Fibroblast of upper back skin (primary cell): ENCODE results near the gene CAPN10.
"Not testable (repeated sequence)": the region's sequence is repeated elsewhere in the genome, so short reads cannot be mapped to it uniquely, and the experiment has no call there.

Experiments
- DNase-seq: peaks from one replicate; pipeline ENCODE4 v3.0.0-alpha.2; 2013

Gene CAPN10, protein sequence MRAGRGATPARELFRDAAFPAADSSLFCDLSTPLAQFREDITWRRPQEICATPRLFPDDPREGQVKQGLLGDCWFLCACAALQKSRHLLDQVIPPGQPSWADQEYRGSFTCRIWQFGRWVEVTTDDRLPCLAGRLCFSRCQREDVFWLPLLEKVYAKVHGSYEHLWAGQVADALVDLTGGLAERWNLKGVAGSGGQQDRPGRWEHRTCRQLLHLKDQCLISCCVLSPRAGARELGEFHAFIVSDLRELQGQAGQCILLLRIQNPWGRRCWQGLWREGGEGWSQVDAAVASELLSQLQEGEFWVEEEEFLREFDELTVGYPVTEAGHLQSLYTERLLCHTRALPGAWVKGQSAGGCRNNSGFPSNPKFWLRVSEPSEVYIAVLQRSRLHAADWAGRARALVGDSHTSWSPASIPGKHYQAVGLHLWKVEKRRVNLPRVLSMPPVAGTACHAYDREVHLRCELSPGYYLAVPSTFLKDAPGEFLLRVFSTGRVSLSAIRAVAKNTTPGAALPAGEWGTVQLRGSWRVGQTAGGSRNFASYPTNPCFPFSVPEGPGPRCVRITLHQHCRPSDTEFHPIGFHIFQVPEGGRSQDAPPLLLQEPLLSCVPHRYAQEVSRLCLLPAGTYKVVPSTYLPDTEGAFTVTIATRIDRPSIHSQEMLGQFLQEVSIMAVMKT

DNA sequence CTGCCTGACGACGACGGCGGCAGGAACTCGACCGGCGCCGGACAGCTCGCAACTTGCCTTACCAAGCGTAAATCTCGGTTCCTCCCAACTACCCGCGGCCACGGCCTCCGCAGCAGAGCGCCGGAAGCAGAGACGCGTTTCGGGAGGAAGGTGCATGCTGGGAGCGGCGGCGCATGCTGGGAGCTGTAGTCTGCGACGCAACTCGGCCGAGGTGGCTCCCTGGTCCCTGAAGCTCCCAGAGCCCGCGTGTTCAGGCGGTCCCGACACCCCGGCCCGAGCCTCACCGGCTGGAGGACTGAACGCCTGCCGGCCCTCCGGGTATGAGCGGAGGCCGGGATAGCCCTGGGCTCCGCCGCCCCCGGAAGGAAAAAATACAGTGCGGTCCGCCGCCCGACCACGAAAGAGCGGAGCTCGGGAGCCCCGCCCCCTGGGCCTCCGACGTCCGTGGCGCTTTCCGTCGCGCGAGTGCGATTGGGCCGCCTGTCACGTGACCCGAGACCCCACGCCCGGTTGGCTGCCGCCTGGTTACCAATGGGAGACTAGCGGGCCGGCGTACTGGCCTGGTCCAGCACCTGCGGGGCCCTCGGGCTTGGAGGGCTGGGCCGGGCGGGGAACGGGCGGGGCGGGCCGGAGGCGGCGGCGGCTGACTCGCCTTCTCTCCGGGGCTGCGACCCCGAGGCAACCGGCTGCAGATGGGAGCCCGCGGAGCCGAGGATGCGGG lies at the start of gene CAPN10:
Gene CAPN10 (plus strand): TSS at position 537 of the 721 bp plus-strand sequence. CDS start 178 bp downstream, at position 715.
- peak; percentile 93 for DNase-seq

DNA sequence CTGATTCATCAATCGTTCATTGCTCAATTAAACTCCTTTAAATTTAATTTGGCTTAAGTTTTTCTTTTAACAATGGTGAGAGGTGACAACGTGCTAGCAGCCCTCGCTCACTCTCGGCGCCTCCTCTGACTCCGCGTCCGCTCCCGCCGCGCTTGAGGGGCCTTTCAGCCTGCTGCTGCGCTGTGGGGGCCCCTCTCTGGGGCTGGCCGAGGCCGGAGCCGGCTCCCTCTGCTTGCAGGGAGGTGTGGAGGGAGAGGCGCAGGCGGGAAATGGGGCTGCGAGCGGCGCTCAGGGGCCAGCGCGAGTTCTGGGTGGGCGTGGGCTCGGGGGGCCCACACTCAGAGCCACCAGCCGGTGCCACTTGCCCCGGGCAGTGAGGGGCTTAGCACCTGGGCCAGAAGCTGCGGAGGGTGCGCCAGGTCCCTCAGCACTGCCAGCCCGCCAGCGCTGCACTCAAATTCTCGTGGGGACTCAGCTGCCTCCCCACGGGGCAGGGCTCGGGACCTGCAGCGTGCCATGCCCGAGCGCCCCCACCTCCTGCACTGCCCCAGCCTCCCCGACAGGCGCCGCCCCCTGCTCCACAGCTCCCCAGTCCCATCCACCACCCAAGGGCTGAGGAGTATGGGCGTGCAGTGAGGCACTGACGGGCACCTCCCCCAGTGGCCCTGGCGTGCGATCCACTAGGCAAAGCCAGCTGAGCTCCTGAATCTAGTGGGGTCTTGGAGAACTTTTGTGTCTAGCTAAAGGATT lies 48.3 kb upstream of the CAPN10 start:
- DNase-seq = no peak

DNA sequence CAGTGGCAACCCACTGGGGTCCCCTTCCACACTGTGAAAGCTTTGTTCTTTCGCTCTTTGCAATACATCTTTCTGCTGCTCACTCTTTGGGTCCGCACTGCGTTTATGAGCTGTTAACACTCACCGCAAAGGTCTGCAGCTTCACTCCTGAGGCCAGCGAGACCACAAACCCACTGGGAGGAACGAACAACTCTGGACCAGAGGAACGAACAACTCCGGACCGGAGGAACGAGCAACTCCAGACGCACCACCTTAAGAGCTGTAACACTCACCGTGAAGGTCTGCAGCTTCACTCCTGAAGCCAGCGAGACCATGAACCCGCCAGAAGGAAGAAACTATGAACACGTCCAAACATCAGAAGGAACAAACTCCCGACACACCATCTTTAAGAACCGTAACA lies 47.4 kb upstream of the CAPN10 start:
- DNase-seq = not testable (repeated sequence)

DNA sequence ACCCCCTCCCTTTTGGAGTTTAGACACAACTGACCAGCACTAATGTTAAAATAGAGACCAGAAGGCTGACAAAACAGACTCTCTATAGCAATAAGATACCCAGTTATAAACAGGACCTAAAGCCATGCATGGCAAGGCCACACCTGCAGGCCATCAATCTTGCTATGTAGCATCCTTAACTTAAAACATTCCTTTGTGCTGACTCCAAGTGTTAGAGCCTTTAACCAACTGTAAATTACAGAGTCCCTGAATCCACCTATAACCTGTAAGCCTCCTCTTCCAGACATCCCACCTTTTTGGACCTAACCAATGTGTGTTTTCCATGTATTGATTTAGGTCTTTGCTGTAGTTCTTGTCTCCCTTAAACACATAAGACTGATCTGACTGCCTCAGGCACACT lies 46.6 kb upstream of the CAPN10 start:
- DNase-seq = no peak

DNA sequence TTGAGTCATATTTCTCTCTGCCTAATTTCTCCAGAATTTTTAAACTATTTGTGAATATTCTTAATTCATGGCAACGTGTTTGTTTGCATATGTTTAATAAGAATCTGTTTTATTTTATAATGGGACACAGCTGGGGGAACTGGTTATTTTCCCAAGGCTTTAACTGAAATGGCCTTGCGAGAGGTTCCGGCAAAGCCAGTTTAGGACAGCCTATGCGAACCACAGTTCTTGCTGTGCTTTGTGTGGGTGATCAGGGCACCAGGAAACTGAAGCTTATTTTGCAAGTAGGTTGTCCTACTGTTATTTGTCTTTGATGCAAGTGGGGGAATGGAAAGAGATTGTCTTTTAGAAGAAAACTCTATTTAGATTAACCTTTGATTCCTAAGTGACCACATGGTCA lies 35.2 kb upstream of the CAPN10 start:
- no peak for DNase-seq

DNA sequence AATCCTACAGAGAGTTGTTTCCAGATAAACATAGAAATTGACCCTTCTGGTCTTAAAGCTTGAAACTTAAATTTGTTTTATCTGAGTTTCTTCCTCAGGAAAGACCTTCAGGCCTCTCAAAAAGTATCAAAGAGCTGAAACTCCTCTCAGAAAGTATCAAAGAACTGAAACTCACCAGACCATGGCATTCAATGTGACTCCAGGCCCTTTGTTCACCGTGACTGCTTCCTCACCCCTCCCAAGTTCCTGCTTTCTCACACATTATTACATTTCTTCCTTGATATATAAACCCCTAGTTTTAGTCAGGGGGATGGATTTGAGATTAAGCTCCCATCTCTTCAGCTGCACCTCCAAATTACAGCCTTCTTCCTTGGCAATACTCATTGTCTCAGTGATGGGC lies 34.7 kb upstream of the CAPN10 start:
- no peak for DNase-seq

DNA sequence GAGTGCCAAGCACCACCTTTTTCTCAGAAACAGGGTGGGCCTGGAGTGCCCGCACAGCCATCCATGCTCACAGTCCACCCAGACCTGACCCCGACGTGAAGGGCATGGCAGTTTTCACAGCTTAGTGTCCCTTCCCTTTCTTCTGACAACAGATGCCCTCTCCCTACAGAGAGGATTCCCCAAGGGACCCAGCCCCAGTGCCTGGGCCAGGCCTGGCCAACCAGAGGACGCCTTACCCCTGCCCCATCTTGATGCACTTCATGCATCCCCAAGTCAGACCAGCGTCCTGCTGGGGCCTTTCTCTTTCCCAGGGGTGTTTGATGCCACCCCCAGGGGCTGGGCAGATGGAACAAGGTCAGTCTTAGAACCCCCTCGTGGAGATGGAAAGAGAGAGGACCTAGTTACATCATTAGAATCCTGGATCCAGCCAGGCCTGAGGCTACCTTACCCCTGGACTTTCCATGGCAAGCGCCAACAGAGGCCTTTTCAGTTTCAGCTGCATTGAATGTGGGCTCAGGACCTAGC lies 32.5 kb upstream of the CAPN10 start:
- no peak for DNase-seq

DNA sequence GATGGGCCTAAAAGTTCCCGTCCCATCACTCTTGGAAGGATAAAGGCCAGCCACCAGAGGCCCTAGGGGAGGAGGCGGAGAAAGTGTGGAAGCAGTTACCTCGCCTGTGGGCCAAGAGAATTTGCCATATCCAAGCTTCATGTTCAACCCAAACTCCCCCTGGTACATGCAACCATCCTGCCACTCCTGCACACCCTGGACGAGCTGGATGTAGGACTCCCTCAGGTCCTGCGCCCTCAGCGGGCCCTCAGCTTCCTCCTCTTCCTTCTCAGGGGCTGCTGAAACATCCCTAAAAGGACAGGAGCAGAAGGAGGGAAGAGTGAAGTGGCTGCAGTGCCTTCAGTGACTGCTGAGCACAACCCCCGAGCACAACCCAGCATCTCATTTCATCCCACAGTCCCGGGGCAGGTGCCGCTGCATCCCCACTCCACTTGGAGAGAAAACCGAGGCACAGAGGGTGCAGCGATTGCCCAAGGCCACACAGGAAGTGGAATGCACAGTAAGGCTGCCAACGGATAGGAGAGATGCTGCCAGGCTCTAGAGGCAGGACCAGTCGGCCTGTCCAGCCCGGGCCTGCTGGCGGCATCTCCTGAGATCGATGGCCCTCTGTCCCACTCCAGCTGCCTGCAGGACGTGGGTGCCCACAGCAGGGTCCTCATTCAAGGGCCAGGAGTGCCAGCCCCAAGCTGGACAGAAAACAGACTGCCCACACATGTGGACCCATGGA lies 31.6 kb upstream of the CAPN10 start:
- no peak for DNase-seq

DNA sequence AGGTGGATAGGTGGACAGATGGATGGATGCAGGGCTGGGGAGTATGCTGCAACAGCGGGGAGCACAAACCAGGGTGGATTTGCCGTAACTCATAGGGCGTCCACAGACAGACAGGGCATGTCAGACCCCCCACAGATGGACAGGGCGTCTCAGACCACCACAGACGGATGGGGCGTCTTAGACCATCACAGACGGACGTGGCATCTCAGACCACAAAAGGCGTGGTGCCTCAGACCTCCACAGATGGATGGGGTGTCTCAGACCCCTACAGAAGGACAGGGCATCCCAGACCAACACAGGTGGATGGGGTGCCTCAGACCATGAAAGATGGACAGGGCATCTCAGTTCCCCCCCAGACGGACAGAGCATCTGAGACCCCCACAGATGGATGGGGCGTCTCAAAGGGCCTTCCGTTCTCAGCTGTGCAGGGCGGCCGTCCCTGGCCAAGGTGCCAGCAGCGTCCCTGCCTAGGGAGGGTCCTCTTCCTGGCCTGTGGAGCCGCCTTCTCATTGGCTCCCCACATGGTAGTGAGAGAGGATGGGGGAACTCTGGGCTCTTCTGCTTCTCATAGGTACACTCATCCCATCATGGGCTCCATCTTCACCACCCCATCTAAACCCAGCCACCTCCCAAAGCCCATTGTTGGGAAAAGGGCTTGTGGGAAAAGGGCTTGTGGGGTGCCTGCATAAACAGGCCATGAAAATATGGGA lies 30.8 kb upstream of the CAPN10 start:
- no peak for DNase-seq

DNA sequence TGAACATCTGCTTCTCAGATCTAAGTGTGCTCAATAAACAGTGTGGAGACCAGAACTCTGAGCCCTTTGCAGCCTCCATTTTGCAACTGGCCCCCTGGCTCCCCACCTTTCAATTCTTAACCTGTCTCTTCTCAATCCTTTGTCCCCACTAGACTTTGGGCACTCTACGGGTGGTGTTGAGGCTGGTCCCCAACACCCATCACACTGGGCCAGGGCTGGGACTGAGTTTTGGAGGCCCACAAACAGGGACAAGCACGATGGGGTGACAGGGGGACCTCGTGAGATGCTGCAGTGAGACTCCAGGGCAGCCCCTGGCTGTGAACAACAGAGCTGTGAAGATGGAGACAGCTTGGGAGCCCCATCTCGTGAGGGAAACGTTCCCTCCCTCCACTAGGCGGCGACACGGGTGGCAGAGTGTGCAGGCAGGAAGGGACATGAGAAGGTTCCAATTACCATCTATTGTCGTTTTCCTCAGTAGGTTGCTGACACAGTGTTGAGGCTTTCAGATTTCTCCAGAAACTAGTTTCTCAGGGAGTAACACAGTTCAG lies 29.9 kb upstream of the CAPN10 start:
- DNase-seq = peak; percentile 39

DNA sequence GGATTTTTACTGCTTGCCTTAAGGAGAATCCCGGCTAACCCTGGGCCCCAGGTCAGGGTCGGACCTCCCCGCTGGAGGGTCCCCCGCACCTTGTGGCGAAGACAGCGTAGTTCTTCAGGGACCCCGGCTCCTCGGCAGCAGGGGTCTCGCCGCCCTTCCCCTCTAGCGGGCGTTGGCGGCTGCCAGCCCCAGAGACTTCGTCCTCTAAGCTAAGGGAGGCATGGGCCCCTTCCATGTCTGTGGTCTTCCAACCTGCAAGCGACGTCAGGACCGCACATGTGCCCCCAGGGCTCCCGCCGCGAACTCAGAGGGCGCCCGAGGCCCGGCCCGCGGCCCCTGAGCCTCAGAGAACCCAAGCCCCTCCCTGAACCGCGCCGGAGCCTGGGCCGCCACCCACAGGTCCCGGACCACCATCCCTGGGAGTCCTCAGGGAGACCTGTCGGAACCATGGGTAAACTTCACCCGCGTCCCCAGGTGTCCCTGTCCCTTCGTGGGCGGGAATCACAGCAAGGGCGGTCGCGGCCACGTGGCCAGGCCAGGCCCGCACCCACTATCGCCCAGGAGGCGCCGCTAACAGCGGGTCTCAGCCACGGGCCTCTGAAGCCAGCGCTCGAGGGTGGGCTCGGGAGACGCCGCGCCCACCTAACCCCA lies 29.3 kb upstream of the CAPN10 start:
- DNase-seq = no peak

DNA sequence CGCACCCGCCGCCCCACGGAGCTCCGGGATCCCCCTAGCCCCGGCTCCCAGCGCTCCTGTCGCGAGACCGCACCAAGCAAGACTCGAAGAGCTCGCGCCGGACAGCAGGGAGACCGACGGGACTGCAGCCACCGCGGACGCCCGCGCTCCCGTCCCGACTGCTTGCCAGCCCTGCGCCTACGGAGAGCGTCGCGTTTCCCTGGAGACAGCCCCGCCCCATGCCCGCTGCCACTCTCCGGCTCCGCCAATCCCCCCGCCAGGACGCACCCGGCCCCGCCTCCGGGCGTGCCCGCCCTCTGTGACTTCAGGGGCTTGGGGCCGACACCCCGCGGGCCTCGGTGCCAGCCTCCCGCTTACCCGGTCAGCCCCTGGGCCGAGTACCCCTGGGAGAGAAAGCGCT lies 28.7 kb upstream of the CAPN10 start, which contains the start of gene ANKMY1:
Gene ANKMY1 (minus strand): TSS at position 181 of the 400 bp plus-strand sequence. CDS start 653 bp downstream, outside the sequence.
- peak; percentile 67 for DNase-seq

DNA sequence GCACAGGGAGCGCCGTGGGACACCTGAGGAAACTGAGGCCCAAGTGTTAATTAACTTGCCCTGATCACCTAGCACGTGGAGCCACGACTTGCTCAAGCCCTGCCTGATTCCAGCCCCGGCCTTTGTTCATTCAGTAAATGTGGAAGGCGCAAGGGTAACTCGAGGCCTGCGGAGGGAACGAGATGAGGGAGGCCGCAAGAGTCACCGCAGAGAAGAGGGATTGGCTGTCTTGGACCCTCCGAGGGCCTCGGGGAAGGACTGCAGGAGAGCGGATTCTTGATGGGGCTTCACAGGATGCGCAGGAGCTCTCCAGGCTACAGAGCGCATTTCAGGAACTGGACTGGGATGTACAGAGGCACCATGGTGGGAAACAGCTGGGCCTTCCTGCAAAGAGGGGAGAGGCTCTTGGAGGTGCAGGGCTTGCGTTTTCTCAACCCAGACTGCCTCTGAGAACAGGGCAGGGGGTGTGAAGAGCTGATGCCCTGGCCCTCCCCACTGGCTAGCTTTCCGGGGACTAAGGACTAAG lies 28.2 kb upstream of the CAPN10 start:
- DNase-seq = no peak

DNA sequence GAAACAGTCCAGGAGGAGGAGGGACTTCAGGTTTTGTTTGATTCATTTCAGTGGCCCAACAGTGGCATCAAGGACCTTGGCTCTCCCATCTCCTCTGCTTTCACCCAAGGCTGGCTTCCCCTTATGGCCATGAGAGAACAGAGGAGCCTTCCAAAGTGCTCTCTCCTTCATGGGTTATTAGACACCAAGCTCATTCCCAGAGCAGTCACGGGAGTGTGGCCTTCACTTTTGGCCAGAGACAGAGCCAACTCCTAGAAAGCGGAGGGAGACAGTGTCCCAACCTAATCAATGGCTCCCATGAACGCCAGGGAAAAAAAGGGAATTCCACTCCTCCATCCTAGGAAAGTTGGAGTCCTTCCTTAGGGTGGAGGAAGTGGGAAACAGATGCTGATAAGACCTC lies 27.2 kb upstream of the CAPN10 start:
- no peak for DNase-seq

DNA sequence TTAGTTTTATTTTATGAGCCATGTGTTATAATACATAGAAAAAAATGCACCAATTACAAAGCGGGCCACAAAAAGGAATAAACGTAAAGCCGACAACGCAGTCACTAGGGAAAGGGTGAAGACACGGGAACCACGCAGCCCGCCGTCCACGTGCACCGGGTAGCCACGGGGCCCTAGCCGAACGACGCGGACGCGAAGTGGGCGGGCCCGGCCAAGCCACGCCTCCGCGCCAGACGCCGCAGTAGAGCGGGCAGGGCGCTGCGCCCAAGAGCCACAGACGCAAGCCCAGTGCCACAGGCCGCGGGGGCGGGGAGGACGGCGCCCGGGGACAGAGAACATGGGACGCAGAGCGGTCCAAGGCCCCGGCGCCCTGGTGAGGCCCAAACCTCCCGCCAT lies 26.5 kb upstream of the CAPN10 start, which contains the start of gene DUSP28:
Gene DUSP28 (plus strand): TSS at position 274 of the 396 bp plus-strand sequence. CDS start 328 bp downstream, outside the sequence.
- peak; percentile 81 for DNase-seq

DNA sequence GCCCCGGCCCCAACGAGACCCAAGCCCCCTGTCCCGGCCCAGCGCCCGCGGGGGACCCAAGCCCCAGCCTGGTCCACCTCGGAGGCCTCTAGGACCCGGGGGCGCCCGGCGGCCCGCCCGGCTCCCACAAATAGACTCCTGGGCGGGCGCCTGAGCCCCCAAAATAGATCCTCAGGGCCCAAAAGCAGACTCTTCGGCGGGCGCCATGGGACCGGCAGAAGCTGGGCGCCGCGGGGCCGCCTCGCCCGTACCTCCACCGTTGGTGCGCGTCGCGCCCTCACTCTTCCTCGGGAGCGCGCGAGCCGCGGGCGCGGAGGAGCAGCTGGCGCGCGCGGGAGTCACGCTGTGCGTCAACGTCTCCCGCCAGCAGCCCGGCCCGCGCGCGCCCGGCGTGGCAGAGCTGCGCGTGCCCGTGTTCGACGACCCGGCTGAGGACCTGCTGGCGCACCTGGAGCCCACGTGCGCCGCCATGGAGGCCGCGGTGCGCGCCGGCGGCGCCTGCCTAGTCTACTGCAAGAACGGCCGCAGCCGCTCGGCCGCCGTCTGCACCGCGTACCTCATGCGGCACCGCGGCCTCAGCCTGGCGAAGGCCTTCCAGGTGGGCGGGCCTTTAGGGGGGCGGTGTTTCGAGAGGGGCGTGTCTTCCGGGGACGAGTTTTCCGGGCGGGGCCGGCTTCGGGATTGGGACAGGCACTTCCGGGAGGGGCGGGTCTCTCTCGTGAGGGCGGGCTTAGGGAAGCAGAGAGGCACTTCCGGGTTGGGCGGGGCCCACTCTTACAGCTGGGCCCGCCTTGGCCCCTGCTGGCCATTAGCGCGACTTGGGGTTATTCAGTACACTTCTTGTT lies 25.8 kb upstream of the CAPN10 start:
- DNase-seq = peak; percentile 98

DNA sequence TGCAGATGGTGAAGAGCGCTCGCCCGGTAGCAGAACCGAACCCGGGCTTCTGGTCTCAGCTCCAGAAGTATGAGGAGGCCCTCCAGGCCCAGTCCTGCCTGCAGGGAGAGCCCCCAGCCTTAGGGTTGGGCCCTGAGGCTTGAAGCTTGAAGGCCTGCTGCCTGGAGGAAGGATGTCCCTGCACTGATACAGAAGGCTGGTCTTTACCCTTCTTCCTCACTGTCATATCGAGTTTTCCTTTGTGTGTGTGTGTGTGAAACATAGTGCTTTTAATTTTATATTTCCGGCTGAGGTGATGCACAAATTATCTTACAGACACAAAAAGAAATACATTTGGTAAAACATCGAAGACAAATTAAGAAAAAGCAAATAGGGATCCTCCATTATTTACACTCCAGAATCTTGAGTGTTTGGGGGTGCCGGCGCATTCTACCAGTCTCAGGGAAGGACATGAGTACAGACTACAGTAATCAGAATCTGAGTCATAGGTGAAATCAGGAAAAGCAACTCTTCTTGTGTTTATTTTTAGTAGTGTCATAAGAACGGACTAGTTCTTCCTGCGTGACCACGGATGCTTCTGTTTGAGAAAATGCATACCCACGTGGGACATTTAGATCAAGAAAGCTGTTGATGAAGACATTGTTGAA lies 25.1 kb upstream of the CAPN10 start:
- peak; percentile 53 for DNase-seq

DNA sequence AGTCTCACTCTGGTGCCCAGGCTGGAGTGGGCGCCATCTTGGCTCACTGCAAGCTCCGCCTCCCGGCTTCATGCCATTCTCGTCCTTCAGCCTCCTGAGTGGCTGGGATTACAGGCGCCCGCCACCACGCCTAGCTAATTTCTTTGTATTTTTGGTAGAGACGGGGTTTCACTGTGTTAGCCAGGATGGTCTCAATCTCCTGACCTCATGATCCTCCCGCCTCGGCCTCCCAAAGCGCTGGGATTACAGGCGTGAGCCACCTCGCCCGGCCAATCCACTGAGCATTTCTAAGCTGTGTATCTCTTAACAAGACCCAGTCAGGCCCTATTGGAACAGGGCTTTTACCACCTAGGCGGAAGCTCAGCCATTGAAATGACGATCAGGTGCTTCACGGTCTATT lies 23.3 kb upstream of the CAPN10 start:
- not testable (repeated sequence) for DNase-seq
